Smooth muscle cell (in vitro differentiated cells): ENCODE results near the gene CHERP. TPM values are rescaled to one million over a fixed set of nuclear protein-coding genes. Genes with fewer than 3 reads are reported as not detected.
"Not testable (repeated sequence)": the region's sequence is repeated elsewhere in the genome, so short reads cannot be mapped to it uniquely, and the experiment has no call there.

Source experiments
- DNase-seq: peaks from one replicate; lab custom pipeline; 2025; ENCODE audit not compliant: unreplicated experiment; lab: John Stamatoyannopoulos, UW
- H2AFZ ChIP-seq: fragments of 200-600 bp; sonication (generic); 2 replicates; pipeline ENCODE4 v1.6.0; 2016; ENCODE audit warnings: antibody characterized with exemption, low read depth, mild to moderate bottlenecking
- H3F3A ChIP-seq: fragments of 200-600 bp; sonication (generic); 2 replicates; pipeline ENCODE4 v1.6.0; 2017; ENCODE audit warnings: antibody characterized with exemption, low read depth
- H3K27ac ChIP-seq: fragments of 200-600 bp; sonication (generic); 2 replicates; pipeline ENCODE4 v1.5.1; 2016; ENCODE audit warnings: low read depth, mild to moderate bottlenecking
- H3K27me3 ChIP-seq: fragments of 200-600 bp; sonication (generic); 2 replicates; pipeline ENCODE4 v1.6.1; 2016; ENCODE audit warnings: low read depth, mild to moderate bottlenecking
- H3K36me3 ChIP-seq: fragments of 200-600 bp; sonication (generic); 2 replicates; pipeline ENCODE4 v1.5.1; 2016; ENCODE audit warnings: low read depth
- H3K4me1 ChIP-seq: fragments of 200-600 bp; sonication (generic); 2 replicates; pipeline ENCODE4 v1.5.1; 2016; ENCODE audit warnings: low read depth
- H3K4me2 ChIP-seq: fragments of 200-600 bp; sonication (generic); 2 replicates; pipeline ENCODE4 v1.6.0; 2016; ENCODE audit warnings: mild to moderate bottlenecking
- H3K4me3 ChIP-seq: fragments of 200-600 bp; sonication (generic); 2 replicates; pipeline ENCODE4 v1.5.1; 2016; ENCODE audit warnings: mild to moderate bottlenecking
- H3K79me2 ChIP-seq: fragments of 200-600 bp; sonication (generic); 2 replicates; pipeline ENCODE4 v1.6.0; 2016; ENCODE audit warnings: low read depth, mild to moderate bottlenecking
- H3K9ac ChIP-seq: fragments of 200-600 bp; sonication (generic); 2 replicates; pipeline ENCODE4 v1.6.0; 2016; ENCODE audit warnings: low read depth
- H3K9me3 ChIP-seq: fragments of 200-600 bp; sonication (generic); replicated peaks from 2 replicates; pipeline ENCODE4 v1.5.1; 2016; ENCODE audit warnings: low read depth
- H4K20me1 ChIP-seq: fragments of 200-600 bp; sonication (generic); 2 replicates; pipeline ENCODE4 v1.6.0; 2016; ENCODE audit warnings: low read depth
- WGBS: methylation state at CpG from one replicate; pipeline ENCODE4 v1.1.7; 2016; ENCODE audit warnings: low lambda C conversion rate; 5-methylcytosine and 5-hydroxymethylcytosine counted together
- polyA plus RNA-seq: library from polyadenylated mRNA; unstranded; fragments of >200 nt; fragmentation: Nextera tagmentation; extraction: Ambion mirVana; gene quantifications from 2 replicates; pipeline ENCODE4 v1.2.1, GENCODE V29; 2016
- total RNA-seq: library from RNA; depleted of rRNA; stranded (reverse); fragments of >200 nt; gene quantifications from 2 replicates; pipeline ENCODE4 v1.2.3, GENCODE V29; 2014
- TF ChIP-seq, protein P1 (sequence below): fragments of 200-600 bp; sonication (generic); IDR thresholded peaks from 2 replicates; pipeline ENCODE4 v1.5.1; 2017; ENCODE audit warnings: borderline replicate concordance, mild to moderate bottlenecking, antibody characterized with exemption; ENCODE audit not compliant: insufficient read depth, poor library complexity, severe bottlenecking

Gene CHERP
- total and polyA plus RNA-seq, 2 experiments from 2014 or later: 9.5 to 29.2 TPM

DNA sequence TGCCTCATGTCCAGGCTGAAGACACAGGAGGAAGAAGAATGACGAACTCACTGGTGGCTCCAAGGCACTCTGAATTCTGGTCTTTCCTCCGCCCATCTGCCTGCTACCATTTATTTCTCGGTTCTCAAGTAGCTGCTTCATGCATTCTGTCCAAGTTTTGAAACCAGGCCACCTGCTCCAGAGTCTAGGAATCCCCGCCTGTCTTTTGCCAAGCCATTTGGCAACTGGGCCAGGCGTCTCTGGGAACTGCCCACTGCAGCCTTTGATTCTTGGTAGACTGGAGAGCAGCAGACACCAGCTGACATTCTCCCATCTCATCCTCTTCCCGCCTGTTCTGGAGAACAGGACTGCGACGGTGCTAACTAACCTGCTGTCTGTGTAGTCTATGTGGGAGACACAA, 19.1 kb upstream of the CHERP start:
- peaks cover 12% of the 10 kb centered on the region for H3K36me3 ChIP-seq
- H3K27ac ChIP-seq: no peak overlapping the region
- no peak overlapping the region for H3K9ac ChIP-seq
- TF ChIP-seq, protein P1, sequence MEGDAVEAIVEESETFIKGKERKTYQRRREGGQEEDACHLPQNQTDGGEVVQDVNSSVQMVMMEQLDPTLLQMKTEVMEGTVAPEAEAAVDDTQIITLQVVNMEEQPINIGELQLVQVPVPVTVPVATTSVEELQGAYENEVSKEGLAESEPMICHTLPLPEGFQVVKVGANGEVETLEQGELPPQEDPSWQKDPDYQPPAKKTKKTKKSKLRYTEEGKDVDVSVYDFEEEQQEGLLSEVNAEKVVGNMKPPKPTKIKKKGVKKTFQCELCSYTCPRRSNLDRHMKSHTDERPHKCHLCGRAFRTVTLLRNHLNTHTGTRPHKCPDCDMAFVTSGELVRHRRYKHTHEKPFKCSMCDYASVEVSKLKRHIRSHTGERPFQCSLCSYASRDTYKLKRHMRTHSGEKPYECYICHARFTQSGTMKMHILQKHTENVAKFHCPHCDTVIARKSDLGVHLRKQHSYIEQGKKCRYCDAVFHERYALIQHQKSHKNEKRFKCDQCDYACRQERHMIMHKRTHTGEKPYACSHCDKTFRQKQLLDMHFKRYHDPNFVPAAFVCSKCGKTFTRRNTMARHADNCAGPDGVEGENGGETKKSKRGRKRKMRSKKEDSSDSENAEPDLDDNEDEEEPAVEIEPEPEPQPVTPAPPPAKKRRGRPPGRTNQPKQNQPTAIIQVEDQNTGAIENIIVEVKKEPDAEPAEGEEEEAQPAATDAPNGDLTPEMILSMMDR: no peak
- no peaks in the 10 kb centered on the region for H3K79me2 ChIP-seq
- no peak overlapping the region for H2AFZ ChIP-seq
- DNase-seq: no peak
- no peaks in the 10 kb centered on the region for H3K27me3 ChIP-seq
- no peak overlapping the region for H3K4me2 ChIP-seq
- no peaks in the 10 kb centered on the region for H3F3A ChIP-seq
- H3K4me3 ChIP-seq: no peak overlapping the region
- no peaks in the 10 kb centered on the region for H3K4me1 ChIP-seq
- WGBS: 97% methylated on average over 8 of the region's 8 CpGs
- peaks cover 7% of the 10 kb centered on the region for H4K20me1 ChIP-seq
- no peaks in the 10 kb centered on the region for H3K9me3 ChIP-seq

DNA sequence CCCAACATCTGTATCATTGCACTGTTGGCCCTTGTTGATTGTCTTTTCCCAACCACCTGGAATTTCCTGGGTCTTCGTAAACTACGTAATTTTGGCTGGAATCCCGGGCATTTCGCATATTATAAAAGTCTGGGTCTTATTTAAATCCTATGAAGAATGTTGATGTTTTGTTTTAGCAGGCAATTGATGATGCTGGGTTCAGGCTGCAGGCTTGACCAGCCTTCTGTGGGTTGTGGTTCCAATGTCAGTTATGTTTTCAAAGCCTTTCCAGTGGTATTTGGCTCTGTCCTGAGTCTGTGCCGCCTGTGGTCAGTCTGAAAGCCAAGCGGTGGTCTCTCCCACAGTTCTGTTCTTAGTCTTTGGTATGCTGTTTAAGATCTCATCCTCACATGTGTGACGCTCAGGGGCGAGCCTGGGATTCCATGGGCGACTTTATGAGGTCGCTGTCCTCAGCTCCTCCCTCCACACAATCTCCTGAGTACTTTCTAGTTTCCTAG, 17.6 kb upstream of the CHERP start:
- H3K9me3 ChIP-seq: no peaks in the 10 kb centered on the region
- H3K9ac ChIP-seq: no peak overlapping the region
- H3K27me3 ChIP-seq: no peaks in the 10 kb centered on the region
- H2AFZ ChIP-seq: no peak overlapping the region
- no peaks in the 10 kb centered on the region for H3K79me2 ChIP-seq
- 86% methylated on average over 10 of the region's 10 CpGs for WGBS
- H4K20me1 ChIP-seq: peaks cover 5% of the 10 kb centered on the region
- H3K27ac ChIP-seq: no peak overlapping the region
- H3F3A ChIP-seq: no peaks in the 10 kb centered on the region
- no peak overlapping the region for H3K4me3 ChIP-seq
- H3K4me2 ChIP-seq: no peak overlapping the region
- peaks cover 7% of the 10 kb centered on the region for H3K36me3 ChIP-seq
- DNase-seq: no peak
- H3K4me1 ChIP-seq: no peaks in the 10 kb centered on the region
- TF ChIP-seq, protein P1: no peak

DNA sequence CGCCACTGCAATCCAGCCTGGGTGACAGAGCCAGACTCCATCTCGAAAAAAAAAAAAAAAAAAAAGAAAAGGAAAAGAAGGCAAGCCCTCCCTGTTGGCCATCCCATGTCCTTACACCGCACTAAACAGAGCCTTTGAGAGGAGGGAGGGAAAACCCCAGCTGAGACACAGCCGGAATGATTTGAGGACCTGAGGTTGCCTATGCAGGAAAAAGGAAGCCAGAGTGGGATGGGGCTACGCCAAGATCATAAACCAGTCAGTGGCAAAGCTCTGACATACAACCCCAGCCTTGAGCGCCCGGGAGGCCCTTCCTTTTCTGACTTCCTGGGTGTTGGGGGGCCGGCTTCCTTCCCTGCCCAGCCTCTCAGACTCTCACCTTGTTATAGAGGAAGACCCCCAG, 12.5 kb upstream of the CHERP start:
- Histone ChIP-seq H3K9ac (no peak overlapping the region), H3K27me3 (no peaks in the 10 kb centered on the region), H3K36me3 (peaks cover 3% of the 10 kb centered on the region), H3F3A (peaks cover 4% of the 10 kb centered on the region), H3K9me3 (no peaks in the 10 kb centered on the region), H3K4me3 (no peak overlapping the region), H3K27ac (no peak overlapping the region), H3K4me1 (no peaks in the 10 kb centered on the region), H3K79me2 (no peaks in the 10 kb centered on the region), H4K20me1 (peaks cover 9% of the 10 kb centered on the region), H3K4me2 (no peak overlapping the region), H2AFZ (no peak overlapping the region)
- WGBS: 93% methylated on average over 8 of the region's 8 CpGs
- TF ChIP-seq, protein P1: no peak
- no peak for DNase-seq

DNA sequence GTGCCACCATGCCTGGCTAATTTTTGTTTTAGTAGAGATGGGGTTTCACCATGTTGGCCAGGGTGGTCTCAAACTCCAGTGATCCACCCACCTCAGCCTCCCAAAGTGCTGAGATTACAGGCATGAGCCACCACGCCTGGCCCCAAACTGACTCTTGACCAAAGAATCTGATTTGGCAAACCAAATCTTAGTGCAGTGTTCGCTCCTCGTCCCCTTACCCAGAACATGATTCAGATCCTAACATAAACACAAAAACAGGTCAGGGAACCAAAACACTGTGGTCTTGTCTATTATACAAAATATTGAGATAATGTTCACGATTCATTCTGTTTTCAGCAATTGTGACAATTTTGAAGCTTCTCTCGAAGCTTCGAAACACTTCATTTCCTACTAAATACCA, 9.7 kb upstream of the CHERP start:
- not testable (repeated sequence) for H3K36me3 ChIP-seq, H3K27me3 ChIP-seq, H3K27ac ChIP-seq, H3K79me2 ChIP-seq, H3K9ac ChIP-seq, H3K4me3 ChIP-seq, H4K20me1 ChIP-seq, H3K4me2 ChIP-seq, H3K9me3 ChIP-seq, H3K4me1 ChIP-seq, DNase-seq, H2AFZ ChIP-seq
- WGBS: 92% methylated on average over 6 of the region's 6 CpGs
- H3F3A ChIP-seq: peaks cover 10% of the 10 kb centered on the region
